Activated CD4-positive, alpha-beta T cell treated with anti-CD3 and anti-CD28 coated beads, Interleukin-2, Interleukin-6, amounts not matched to agents 100 ng/mL and 50 ng/mL, durations not matched to agents 16 hours and 8 hours (primary cell): ENCODE data around the gene SPATA33.
"Not testable (repeated sequence)": the region's sequence is repeated elsewhere in the genome, so short reads cannot be mapped to it uniquely, and the experiment has no call there.

Source experiments
- DNase-seq: peaks from one replicate; pipeline ENCODE4 v3.0.0-alpha.2; 2020

Gene SPATA33

DNA sequence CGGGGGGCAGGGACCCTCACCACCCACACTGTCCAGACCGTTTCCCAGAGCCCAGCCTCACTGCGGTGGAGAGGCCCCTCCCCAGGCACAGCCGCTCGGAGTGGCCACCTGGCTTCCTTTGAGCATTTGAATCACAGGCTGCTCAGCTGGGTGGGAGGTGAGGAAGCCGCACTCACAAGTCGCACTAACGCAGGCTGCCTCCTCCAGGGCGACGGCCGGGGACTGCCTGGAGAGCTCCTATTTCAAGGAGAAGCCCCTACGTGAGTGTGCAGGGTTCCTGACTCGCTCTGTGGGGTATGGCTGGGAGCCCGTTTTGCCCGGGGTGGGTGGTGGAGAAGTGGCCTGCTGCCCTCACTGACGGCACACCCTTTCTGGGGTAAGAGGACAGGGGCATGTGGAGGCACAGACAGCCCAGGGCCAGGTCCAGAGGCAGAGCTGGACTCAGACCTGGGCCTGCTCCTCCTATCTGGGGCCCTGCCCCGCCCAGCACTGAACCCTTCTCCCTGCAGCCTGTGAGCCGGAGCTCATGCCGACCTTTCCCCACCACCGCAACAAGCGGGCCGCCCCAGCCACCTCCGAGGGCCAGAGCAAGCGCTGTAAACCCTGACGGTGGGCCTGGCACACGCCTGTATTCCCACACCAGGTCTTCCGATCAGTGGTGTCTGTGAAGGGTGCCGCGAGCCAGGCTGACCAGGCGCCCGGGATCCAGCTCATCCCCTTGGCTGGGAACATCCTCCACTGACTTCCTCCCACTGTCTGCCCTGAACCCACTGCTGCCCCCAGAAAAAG is 37.6 kb downstream of the SPATA33 start:
- no peak for DNase-seq

DNA sequence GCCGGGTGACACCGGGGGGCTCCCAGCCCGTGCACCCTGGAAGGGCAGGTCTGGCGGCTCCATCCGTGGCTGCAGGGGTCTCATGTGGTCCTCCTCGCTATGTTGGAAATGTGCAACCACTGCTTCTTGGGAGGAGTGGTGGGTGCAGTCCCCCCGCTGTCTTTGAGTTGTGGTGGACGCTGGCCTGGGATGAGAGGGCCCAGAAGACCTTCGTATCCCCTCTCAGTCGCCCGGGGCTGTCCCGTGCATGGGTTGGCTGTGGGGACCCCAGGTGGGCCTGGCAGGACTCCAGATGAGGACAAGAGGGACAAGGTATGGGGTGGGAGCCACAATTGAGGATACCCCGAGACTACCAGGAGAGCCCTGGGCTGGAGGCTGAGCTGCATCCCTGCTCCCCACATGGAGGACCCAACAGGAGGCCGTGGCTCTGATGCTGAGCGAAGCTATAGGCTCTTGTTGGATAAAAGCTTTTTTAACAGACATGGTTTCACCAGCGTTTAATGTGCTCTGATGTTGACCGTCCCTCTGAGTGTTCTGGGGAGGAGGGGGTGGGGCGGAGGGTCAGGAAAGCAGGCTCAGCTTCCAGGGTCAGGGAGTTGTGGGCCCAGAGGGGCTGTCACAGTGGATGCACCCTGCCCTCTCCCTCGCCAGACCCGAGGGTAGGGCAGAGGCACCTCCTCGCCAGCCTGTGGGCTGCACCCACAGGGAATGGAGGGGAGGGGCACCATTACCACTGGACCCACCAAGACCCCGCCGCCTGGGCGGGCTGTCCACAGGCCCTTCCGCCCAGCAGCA is 38.4 kb downstream of the SPATA33 start:
- no peak for DNase-seq

DNA sequence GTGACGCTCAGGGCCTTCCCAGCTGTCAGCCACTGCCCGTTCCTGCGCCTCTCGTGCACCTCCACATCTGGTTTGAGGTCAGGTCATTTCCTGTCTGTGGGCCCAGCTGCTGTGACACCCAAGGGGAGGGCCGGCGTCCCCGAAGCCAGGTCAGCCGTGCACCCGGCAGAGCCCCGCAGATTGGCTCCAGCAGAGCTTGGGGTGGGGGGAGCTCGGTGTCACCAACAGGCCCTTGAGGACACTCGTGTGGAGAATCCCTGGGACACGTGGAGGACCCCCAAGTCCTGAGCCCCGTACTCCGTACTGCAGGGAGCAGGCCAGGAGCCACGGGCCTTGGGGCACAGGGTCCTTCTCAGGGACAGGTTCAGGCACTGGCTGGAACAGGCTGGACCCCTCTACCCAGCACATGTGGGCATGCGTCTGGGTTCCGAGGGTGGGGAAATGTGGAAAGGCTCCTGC is 39.1 kb downstream of the SPATA33 start:
- peak; percentile 47 for DNase-seq

DNA sequence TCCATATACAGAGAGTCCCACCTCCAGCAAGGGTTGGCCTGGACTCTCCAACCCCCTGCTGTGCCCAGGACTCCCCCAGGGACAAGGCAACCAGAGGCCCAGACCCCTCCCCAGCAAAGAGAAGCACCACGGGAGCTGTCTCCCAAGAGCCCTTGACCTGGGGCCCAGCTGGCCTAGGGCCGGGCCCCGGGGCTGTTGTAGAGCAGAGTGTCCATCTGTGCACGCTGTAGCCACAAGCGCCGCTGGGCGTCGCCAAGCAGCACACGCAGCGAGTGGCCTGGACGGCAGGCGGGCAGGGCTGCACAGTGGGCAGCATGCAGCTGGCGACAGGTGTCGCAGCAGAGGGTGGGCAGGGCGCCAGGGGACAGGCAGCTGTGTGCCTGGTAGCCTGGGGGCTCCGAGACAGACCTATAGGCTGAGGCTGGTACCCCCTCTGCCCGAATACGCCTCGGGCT is 39.6 kb downstream of the SPATA33 start:
- DNase-seq, result no peak

DNA sequence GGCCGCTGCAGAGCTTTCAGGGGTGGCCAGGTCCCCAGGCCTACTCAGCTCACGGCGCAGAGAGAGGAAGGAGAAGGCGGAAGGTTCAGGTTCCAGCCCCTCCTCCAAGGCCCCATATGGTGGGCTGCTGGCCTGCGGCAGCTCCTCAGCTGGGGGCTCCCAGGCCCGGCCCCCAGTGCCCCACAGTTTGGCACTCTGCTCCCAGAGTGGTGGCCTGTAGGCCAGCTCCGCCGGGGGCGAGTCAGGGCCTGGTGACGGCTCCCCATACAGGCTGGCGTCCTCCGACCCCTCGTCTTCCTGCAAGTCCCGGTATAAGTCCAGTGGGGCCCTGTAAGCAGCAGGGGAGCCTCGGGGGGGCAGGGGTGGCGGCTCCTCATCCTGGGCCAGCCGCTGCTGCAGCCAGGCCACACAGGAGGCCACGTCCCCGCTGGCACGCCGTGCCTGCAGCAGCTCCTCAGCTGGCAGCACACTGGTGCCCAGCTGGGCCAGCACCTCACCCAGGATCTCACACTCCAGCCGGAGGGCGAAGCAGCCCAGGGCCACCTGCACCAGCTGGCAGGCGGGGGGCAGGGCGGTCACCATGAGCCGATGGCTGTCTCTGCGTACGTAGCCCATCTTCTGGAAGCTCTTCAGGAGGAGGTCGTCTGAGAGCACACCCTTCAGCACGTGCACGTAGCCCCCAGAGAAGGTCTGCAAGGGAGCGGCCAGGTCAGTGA is 40.1 kb downstream of the SPATA33 start:
- DNase-seq, result no peak

DNA sequence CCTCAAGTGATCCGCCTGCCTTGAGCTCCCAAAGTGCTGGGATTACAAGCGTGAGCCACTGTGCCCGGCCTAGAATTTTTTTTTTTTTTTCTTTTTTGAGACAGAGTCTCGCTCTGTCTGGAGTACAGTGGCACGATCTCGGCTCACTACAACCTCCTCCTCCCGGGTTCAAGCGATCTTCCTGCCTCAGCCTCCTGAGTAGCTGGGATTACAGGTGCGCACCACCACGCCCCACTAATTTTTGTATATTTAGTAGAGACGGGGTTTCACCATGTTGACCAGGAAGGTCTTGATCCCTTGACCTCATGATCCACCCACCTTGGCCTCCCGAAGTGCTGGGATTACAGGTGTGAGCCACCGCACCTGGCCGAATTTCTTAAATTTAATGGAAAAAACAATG is 41.1 kb downstream of the SPATA33 start:
- not testable (repeated sequence) for DNase-seq

DNA sequence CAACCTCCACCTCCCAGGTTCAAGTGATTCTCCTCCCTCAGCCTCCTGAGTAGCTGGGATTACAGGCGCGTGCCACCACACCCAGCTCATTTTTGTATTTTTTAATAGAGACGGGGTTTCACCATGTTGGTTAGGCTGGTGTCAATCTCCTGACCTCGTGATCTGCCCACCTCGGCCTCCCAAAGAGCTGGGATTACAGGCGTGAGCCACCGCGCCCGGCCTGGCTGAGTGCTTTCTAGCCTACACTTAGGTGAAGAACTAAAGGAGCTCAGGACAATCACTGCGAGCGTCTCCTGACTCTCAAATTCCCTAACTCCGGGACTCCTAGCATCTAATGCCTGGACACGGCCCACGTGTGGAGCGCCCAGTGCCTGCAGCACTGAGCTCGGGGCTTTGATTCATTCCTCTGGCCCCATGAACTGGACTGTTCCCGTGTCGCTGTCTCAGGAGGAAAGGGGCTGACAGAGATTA is 42.0 kb downstream of the SPATA33 start:
- DNase-seq, result not testable (repeated sequence)

DNA sequence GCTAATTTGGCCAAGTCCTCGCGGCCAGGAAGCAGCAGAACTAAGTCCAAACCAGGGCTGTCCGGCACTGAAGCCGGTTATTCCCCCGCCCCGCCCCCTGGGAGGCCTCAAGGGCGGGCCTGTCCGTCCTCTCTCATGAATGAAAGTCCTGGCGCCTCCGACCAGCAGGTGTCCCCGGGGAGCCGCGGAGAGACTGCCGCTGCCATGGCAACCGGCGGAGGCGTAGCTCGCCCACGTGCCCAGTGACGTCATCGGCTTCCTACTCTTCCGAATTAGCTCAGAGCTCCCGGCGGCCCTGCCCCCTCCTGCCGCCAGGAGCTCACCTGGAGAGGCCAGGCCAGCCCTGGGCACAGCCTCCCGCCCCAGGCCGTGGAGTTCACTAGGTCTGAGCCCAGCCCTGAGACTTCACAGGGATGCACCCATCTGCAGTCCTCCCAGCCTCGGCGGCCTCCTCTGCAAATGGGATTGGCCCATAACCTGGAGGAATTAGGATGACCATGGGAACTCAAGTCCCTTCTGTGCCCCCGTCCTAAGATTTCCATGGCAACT is 42.5 kb downstream of the SPATA33 start:
- DNase-seq, result peak; percentile 96

DNA sequence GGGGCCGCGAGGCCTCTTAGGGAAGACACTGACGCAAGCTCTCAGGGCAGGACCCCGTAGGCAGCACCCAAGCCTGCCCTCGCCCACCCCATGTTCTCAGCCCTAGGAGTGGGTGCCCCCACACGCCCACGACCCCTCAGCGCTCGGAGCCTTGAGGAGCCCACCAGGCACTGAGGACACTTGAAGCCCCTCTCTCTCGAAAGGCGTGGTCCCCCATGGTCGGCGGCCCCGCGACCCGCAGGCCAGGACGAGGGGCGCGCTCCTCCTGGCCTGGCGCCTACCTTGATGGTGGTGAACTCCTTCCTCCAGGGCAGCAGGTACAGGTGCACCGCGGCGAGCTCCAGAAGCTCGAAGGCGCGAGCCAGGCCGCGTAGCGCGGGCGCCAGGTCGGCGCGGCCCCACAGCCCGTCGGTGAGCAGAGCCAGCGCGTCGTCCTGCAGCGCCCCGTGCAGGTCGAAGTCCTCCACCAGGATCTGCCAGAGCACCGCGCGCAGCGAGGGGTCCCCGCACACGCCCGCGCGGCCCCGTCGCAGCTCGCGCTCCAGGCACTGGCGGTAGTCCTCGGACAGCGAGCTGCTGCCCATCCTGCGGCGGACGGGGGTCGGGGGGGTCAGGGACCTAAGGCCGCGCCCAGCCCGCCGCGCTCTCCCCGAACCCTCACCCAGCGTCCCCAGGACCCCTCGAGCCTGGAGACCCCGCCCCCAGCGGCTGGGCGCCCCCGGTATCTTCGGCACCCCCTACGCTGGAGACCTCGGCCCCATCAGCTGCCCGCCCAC is 43.2 kb downstream of the SPATA33 start:
- DNase-seq, result peak; percentile 49

DNA sequence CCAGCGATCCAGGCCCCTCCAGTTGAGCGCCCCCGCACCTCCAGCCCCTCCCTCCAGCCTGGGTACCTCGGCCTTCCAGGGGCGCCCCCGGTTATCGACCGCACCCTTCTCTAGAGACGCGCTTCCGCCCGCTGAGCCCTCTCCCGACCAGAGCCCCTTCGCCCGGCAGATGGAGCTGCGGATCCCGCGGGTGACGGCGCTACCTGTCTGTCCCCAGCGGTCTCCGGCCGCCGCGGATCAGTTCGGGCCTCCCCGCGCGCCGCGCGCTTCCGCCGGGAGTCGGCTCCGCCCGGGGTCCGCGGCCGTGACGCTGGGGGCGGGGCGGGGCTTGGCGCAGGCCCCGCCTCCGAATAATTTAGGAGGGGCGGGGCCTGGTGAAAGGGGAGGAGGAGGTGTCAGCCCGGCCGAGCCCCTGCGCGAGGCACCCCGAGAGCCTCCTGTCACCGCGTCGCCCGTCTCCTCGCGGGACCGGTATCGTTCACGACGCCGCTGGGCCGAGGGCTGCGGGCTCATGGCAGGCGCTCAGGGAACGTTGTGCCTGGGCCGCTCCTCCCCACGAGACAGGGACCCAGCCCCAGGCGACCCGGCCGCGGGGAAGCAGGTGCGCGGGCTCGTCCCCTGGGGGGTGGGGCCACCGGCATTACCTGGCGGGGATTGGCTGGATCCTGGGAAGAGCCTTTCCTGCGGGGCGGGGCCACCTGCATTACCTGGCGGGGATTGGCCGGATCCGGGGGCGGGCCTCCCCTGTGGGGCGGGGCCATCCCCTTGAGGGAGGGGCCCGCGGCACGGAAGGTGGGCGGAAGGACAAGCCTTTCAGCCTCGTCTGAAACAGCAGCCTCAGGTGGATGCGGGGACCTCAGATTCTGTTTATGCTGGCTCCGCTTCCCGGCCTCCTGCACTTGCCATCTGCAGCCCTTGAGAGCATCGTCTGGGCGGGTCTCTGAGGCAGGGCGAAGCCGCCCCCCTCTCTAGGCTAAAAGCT is 44.1 kb downstream of the SPATA33 start, which contains the start of gene SPATA2L:
TSS of gene SPATA2L (minus strand) at position 281 of the 982 bp plus-strand sequence. CDS start 473 bp downstream, outside the sequence.
- peak; percentile 97 for DNase-seq

DNA sequence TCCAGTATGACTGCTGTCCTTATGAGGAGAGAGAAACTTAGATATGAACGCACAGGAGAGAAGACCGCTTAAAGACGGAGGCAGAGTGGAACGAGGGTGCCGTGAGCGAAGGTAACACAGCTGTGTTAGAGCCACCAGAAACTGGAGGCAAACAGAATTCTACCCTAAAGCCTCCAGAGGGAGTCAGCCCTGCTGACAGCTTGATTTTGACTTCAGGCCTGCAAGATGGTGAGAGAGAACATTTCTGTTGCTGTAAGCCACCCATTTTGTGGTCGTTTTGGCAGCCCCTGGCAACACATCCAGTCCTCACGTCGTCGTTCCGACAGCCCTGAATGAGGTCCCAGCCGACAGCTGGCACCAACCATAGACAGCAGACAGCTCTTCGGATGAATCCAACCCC is 46.6 kb downstream of the SPATA33 start:
- DNase-seq, result no peak

DNA sequence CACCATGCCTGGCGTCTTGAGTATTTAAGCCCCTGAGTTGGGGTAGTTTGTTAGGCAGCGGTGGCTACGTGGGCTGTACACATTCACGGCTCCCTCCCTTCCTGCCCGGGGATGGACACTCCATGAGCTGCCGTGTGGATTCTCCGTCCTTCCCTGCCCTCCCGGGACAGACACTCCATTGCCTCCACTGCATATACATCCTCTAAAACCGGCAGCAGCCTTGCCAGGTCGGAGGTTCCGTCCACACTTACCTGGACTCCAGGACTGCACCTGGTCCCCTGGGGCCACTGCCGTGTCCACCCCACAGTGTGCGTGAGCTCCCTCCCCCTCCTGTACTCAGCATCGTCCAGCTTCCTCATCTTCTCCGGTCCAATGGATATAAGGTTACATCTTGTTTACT is 47.4 kb downstream of the SPATA33 start:
- no peak for DNase-seq

DNA sequence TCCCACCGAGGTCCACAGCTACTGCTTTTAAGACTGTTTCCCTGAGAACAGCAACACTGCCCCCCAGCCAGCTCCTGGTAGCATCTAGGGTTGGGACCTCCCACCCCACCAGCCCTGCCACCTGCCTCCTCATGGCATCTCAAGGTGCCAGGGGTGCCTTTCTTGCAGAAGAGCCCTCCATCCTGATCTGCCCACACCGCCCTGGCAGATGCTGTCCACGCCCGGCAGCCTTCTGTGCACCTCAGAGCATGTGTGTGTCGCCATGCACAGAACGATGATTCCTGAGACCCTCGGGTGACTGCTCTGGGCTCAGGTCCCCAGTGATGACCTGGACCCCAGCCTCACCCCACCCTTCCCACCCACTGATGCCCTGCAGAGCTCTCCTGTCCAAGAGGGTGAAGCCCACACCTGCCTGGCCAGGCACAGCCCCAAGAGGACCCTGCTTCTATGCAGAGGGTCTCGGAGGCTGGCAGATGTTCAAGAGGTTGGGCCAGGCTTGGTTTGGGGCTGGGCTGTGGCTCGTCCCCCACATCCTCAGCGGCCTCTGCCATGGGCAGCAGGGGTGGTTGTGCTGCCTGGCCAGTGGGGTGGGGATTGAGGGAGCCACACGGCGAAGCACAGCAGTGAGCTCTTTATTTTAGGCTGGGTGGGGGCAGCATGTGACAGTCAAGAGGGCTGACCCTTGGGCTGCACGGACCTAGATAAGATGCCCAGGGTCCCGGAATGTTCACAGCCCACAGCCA is 49.1 kb downstream of the SPATA33 start:
- no peak for DNase-seq

DNA sequence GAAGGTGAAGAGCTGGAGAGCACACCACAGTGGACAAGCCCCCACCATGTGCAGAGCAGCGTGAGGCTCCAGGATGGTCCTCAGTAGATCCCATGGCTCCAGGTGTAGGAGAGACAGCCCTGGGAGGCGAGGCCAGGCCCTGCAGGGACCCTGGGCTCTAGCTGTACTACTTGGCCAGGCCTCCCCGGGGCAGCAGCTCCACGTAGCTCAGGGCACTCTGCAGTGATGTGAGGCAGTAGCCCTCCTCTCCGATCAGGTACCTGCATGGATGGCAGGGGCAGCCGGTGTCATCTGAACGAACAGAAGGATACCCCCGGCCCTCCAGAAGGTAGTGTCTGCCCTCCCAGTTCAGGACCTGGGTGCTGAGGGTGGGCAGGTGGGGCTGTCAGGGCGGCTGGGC is 50.1 kb downstream of the SPATA33 start:
- no peak for DNase-seq

DNA sequence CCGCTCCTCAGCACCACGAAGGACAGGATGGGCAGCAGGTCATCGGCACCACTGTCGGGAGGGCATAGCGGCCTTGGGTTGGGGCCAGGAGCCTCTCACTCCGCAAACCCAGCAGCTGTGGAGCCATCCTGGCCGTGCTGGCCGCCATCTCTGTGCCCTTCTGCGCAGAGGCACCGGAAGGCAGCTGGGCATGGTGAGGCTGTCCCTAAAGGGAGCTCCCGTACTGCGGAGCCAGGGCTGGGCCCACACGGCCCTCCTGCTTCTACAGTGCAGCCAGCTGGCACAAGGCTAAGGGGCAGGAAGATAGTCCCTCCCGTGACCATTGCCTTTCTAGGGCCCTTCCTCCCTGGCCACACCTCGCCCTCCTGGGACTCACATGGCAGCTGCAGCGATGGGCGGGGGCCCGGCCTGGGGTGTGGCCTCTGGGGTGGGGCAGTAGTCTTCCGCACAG is 50.9 kb downstream of the SPATA33 start:
- no peak for DNase-seq

DNA sequence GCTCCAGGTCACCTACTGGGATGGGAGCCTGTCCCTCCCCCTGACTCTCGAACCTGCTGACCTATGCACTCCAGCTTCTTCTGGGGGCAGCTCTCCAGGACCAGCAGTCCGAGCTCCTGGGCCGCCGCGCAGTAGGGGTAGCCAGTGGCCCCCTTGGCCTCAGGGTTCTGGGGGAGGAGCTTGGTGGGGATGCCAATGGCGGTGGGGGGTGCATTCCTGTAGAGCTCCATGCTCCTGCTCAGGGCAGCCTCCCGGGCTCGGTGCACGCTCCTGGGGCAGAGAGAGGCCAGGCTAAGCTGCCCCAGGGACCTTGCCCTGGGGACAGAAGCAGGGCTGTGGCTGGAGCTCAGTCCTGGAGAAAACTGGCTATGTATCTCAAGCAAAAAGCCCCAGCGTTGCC is 51.5 kb downstream of the SPATA33 start:
- no peak for DNase-seq

DNA sequence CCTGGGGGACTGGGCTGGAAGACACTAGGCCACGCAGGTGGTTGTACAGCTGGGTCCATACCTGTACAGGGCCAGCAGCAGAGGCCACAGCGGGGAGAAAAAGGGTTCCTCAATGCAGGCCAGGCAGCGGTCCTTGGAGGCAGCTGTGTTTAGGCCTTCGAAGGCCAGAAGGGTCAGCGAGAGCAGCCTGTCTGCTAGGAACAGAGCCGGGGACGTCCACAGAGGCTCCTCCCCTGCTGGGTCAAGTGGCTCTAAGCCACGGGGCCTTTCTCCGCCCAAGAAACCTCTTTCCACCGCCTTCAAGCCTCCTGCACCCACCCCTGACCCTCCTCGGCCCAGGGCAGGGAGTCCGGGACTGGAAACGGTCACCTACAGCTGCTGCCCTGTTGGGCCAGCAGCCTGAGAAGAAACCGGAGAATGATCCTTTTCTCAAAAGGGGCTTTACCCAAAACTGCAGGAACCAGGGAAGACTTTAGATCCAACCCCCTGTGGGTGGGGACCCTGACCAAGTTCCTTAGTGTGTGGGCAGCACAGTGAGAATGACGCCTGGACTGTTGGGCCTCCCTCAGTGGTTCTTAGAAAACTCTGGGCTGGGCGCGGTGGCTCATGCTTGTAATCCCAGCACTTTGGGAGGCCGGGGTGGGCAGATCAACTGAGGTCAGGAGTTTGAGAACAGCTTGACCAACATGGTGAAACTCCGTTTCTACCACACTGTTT is 52.2 kb downstream of the SPATA33 start:
- no peak for DNase-seq

DNA sequence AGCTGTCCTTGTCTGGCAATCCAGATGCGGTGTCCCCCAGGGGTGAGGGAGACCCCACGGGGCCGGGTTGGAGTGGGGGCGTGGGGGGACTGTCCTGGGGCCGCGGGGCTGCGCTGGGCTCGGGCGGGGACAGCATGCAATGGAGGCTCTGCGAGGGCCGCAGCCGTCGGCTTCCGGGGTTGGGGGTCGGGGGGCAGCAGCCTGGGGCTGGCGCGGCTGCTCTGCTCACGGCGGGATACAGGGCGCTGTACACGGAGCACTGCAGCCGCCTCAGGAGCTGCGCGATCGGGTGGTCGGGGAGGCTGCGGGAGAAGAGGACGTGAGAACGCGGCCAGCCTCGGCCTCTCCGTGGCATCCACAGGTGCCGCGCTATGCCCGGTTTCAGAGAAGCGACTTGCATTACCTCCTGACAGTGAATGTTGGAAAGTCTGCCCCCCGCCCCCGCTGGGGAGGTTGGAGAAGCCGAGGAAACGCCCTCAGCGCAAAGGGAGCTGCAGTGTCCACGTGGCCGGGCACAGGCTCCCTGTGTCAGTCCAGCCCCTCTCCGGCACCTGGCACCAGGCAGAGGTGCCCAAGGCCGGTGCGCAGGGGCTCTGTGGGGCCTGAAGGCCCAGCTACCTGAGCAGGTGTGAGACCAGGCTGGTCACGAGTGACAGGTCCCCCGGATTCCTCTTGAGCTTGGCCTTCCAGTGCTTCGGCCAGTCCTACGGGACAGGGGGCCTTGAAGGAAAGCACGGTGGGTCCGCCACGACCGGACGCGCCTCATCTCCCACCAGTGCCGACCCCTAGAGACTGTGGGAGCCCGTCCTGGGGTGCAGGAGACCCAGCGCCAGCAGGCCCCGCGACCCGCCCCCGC is 53.3 kb downstream of the SPATA33 start:
- DNase-seq, result no peak
